ENCODE results near the gene NELFB.

Gene NELFB

GRCh38 chr9:137314561-137315560, 59.7 kb downstream of the NELFB start:
- no peak for DNase-seq (ENCODE audit: low spot score)

GRCh38 chr9:137315581-137316011, 60.5 kb downstream of the NELFB start:
- DNase-seq (ENCODE audit: low spot score) = no peak

- DNase-seq (ENCODE audit: low spot score) = no peak
Observed at GRCh38 chr9:137316012-137316981, 61.2 kb downstream of the NELFB start.

GRCh38 chr9:137317021-137317717, 62.0 kb downstream of the NELFB start:
- DNase-seq (ENCODE audit: low spot score) = no peak

- no peak for DNase-seq (ENCODE audit: low spot score)
Observed at GRCh38 chr9:137317718-137318511, 62.8 kb downstream of the NELFB start.

GRCh38 chr9:137318602-137319001, 63.5 kb downstream of the NELFB start:
- DNase-seq (ENCODE audit: low spot score) = no peak

GRCh38 chr9:137319011-137319738, 64.0 kb downstream of the NELFB start:
- peak; percentile 62 for DNase-seq (ENCODE audit: low spot score)

- DNase-seq (ENCODE audit: low spot score) = no peak
Observed at GRCh38 chr9:137319739-137320551, 64.8 kb downstream of the NELFB start.

- peak; percentile 1 for DNase-seq (ENCODE audit: low spot score)
Observed at GRCh38 chr9:137320555-137321384, 65.6 kb downstream of the NELFB start.

- DNase-seq (ENCODE audit: low spot score) = no peak
Observed at GRCh38 chr9:137321726-137322361, 66.7 kb downstream of the NELFB start.

Data from Ammon's horn (tissue), 1 donor.